Neural crest cell (in vitro differentiated cells): ENCODE results near the gene CNTN3. TPM values are rescaled to one million over a fixed set of nuclear protein-coding genes. Genes with fewer than 3 reads are reported as not detected.

Experiments used
- DNase-seq: peaks from one replicate; pipeline ENCODE4 v3.0.0; 2021; ENCODE audit warnings: low read depth, mixed read lengths, low spot score
- H3K27ac Mint-ChIP-seq: one replicate; pipeline ENCODE4 v1.8.0; 2021; ENCODE audit warnings: mild to moderate bottlenecking, mixed read lengths; ENCODE audit not compliant: unreplicated experiment
- H3K27me3 Mint-ChIP-seq: 2 replicates; pipeline ENCODE4 v1.8.0; 2021; ENCODE audit warnings: low read depth, mild to moderate bottlenecking, mixed read lengths
- H3K36me3 Mint-ChIP-seq: 2 replicates; pipeline ENCODE4 v1.8.0; 2021; ENCODE audit warnings: low read depth, mild to moderate bottlenecking, mixed read lengths
- H3K4me1 Mint-ChIP-seq: 2 replicates; pipeline ENCODE4 v1.8.0; 2021; ENCODE audit warnings: mixed read lengths
- H3K4me3 Mint-ChIP-seq: one replicate; pipeline ENCODE4 v1.8.0; 2021; ENCODE audit warnings: mild to moderate bottlenecking, mixed read lengths
- H3K9me3 Mint-ChIP-seq: 2 replicates; pipeline ENCODE4 v1.8.0; 2021; ENCODE audit warnings: mixed read lengths
- CTCF ChIP-seq: fragments of 200-600 bp; sonication (generic); conservative IDR thresholded peaks from 2 replicates; pipeline ENCODE4 v1.5.0; 2021; ENCODE audit warnings: antibody characterized with exemption, mild to moderate bottlenecking
- total RNA-seq: library from RNA; stranded (reverse); gene quantifications from 2 replicates; pipeline ENCODE4 v1.2.1, GENCODE V29; 2021

CNTN3 gene
- total RNA-seq, 1 donor from 2014 or later = 0.61 TPM

- Mint-ChIP-seq H3K9me3 (peaks cover 3% of the 10 kb centered on the region), H3K4me3 (no peak overlapping the region), H3K27ac (no peak overlapping the region), H3K27me3 (no peaks in the 10 kb centered on the region), H3K4me1 (peaks cover 9% of the 10 kb centered on the region), H3K36me3 (no peaks in the 10 kb centered on the region)
- DNase-seq = no peak
- TF ChIP-seq CTCF = no peak
Measured at GRCh38 chr3:74624301-74624700, 9.8 kb upstream of the CNTN3 start.

GRCh38 chr3:74623261-74623836 is 8.9 kb upstream of the CNTN3 start:
- Mint-ChIP-seq H3K4me3 (no peak overlapping the region), H3K9me3 (peaks cover 3% of the 10 kb centered on the region), H3K27ac (no peak overlapping the region), H3K27me3 (no peaks in the 10 kb centered on the region), H3K36me3 (no peaks in the 10 kb centered on the region), H3K4me1 (peaks cover 9% of the 10 kb centered on the region)
- DNase-seq = no peak
- TF ChIP-seq CTCF = no peak

- peaks cover 14% of the 10 kb centered on the region for H3K27me3 Mint-ChIP-seq
- no peak for TF ChIP-seq CTCF
- peaks cover 3% of the 10 kb centered on the region for H3K9me3 Mint-ChIP-seq
- DNase-seq = no peak
- H3K4me3 Mint-ChIP-seq = no peak overlapping the region
- H3K27ac Mint-ChIP-seq = no peak overlapping the region
- H3K36me3 Mint-ChIP-seq = no peaks in the 10 kb centered on the region
- peaks cover 9% of the 10 kb centered on the region for H3K4me1 Mint-ChIP-seq
Measured at GRCh38 chr3:74621581-74621980, 7.1 kb upstream of the CNTN3 start.

- H3K4me1 Mint-ChIP-seq = peaks cover 9% of the 10 kb centered on the region
- H3K27me3 Mint-ChIP-seq = peaks cover 45% of the 10 kb centered on the region
- H3K9me3 Mint-ChIP-seq = peaks cover 3% of the 10 kb centered on the region
Measured at GRCh38 chr3:74617776-74618175, 3.3 kb upstream of the CNTN3 start.

DNA sequence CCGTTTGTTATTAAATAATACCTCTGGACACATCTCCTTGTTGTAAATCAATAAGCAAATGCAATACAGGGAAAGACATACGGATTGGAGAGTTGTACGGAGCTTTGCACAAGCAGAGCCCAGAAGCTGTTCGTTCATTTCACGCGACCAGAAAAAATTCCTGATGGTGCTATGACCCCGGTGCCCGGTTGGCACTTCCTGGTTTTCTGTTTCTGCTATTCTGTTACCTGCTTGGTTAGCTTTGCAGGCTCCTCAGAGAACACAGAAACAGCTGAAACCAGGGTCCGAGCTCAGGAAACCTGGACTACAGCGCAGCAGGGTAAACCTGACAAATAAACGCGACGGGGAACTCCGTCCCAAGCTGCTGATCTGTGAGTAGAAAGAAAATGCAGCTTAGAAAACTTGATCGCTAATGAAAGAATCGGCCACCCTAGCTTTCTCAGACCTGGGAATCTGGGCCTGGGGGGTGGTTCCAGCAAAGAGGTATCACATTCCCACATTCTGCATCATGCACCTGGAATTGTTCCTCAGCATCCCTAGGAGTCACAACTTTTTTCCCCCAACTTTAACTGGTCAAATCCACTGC is 845 bp downstream of the CNTN3 start:
- Mint-ChIP-seq H3K27me3 (peaks cover 86% of the 10 kb centered on the region), H3K27ac (no peak overlapping the region), H3K4me3 (peak overlapping the region; percentile 85), H3K36me3 (no peaks in the 10 kb centered on the region), H3K4me1 (no peaks in the 10 kb centered on the region), H3K9me3 (no peaks in the 10 kb centered on the region)
- no peak for DNase-seq
- no peak for TF ChIP-seq CTCF

More at GRCh38 chr3:74617776-74618175, 3.3 kb upstream of the CNTN3 start:
- no peak overlapping the region for H3K4me3 Mint-ChIP-seq
- no peak for TF ChIP-seq CTCF
- H3K36me3 Mint-ChIP-seq = no peaks in the 10 kb centered on the region
- H3K27ac Mint-ChIP-seq = no peak overlapping the region
- DNase-seq = no peak
